Spleen (tissue), 11 donors: ENCODE results near the gene CSNK2A2. TPM values are rescaled to one million over a fixed set of nuclear protein-coding genes. Genes with fewer than 3 reads are reported as not detected.

Experiments
- DNase-seq: peaks from one replicate; pipeline ENCODE4 v3.0.0-alpha.2; 2020
- H3K27ac ChIP-seq, 8 donors: fragments of 200-600 bp; sonication (generic) in 7 of 8; 1 replicate in 4 of 8; 2 replicates in 4 of 8; pipeline versions ENCODE4 v1.5.0 to v1.8.0; 2016 to 2021; ENCODE audit warnings: inconsistent platforms in 4 of 8, mild to moderate bottlenecking in 4 of 8, moderate library complexity in 1 of 8
- H3K27me3 ChIP-seq, 7 donors: fragments of 200-600 bp; sonication (generic) in 6 of 7; replicated peaks in 1 of 7; 1 replicate in 4 of 7; 2 replicates in 3 of 7; pipeline versions ENCODE4 v1.5.0 to v1.8.0; 2016 to 2021; ENCODE audit warnings: inconsistent platforms in 3 of 7, mild to moderate bottlenecking in 1 of 7
- H3K36me3 ChIP-seq, 6 donors: fragments of 200-600 bp; sonication (generic) in 5 of 6; 1 replicate in 4 of 6; 2 replicates in 2 of 6; pipeline versions ENCODE4 v1.5.0 to v1.8.0; 2016 to 2021; ENCODE audit warnings: inconsistent platforms in 2 of 6
- H3K4me1 ChIP-seq, 6 donors: fragments of 200-600 bp; sonication (generic) in 5 of 6; 1 replicate in 3 of 6; 2 replicates in 3 of 6; pipeline versions ENCODE4 v1.5.0 to v1.8.0; 2016 to 2021; ENCODE audit warnings: inconsistent platforms in 3 of 6
- H3K4me3 ChIP-seq, 8 donors: fragments of 200-600 bp; sonication (generic) in 7 of 8; 1 replicate in 4 of 8; 2 replicates in 4 of 8; pipeline versions ENCODE4 v1.5.0 to v1.8.0; 2016 to 2021; ENCODE audit warnings: inconsistent platforms in 4 of 8, mild to moderate bottlenecking in 4 of 8, moderate library complexity in 2 of 8
- H3K9me3 ChIP-seq, 8 donors: fragments of 200-600 bp; sonication (generic) in 7 of 8; 1 replicate in 4 of 8; 2 replicates in 4 of 8; pipeline versions ENCODE4 v1.5.0 to v1.8.0; 2016 to 2021; ENCODE audit warnings: inconsistent platforms in 4 of 8
- POLR2A ChIP-seq, 3 donors: fragments of 450-650 bp; IDR thresholded peaks; one replicate each; pipeline ENCODE4 v1.5.1; 2017; ENCODE audit warnings: antibody characterized with exemption in 3 of 3, mild to moderate bottlenecking in 1 of 3
- POLR2AphosphoS5 ChIP-seq, 3 donors: sonication (generic); formaldehyde crosslinking; IDR thresholded peaks; one replicate each; pipeline ENCODE4 v1.5.1; 2017; ENCODE audit warnings: antibody characterized with exemption in 3 of 3
- WGBS, 5 donors: extraction: QIAGEN DNeasy Blood & Tissue Kit in 3 of 5; methylation state at CpG; one replicate each; pipeline versions ENCODE4 v1.1.5 to v1.1.7; 2013 to 2018; 5-methylcytosine and 5-hydroxymethylcytosine counted together
- intact Hi-C: fragments of 100-400 bp; cut with DNase I; formaldehyde crosslinking; loops from one replicate; pipeline ENCODE4 v1.15.0; 2023; ENCODE audit warnings: low total_unique reads
- polyA plus RNA-seq, 3 donors: library from polyadenylated mRNA; stranded (reverse); fragments of 200-250 nt; gene quantifications; one replicate each; pipeline ENCODE4 v1.2.1, GENCODE V29; 2013
- total RNA-seq, 7 donors: library from RNA; depleted of rRNA in 3 of 7; stranded (reverse); fragments of >200 nt in 3 of 7; fragmentation: NEBNext Ultra II Directional in 4 of 7; extraction: Animal tissue kit (Norgen Biotek cat#: 25700) in 4 of 7; gene quantifications; one replicate each; pipeline versions ENCODE4 v1.1.0 to v1.2.1, GENCODE V29; 2016 to 2021
- TF ChIP-seq, protein P1 (sequence below), 11 experiments: fragments of 200-600 bp in 7 of 11; fragments of 450-650 bp in 4 of 11; sonication (generic) in 4 of 11; IDR thresholded peaks in 8 of 11; conservative IDR thresholded peaks in 3 of 11; 1 replicate in 7 of 11; 2 replicates in 4 of 11; pipeline versions ENCODE4 v1.4.0 to v1.8.0; 2016 to 2021; ENCODE audit warnings: antibody characterized with exemption in 11 of 11, inconsistent platforms in 4 of 11, mild to moderate bottlenecking in 1 of 11
- donor health status: healthy with polysubstance abuse.
- donor health status: DM: no; HTN: no; CAD: no; lungs with moderate emphysema.
- donor health status: DM: no; HTN: no; CAD: no.
- donor health status: Bipolar disorder and iron deficiency.
- donor health status: healthy.
- donor health status: DM: no; HTN: no; CAD: no.
- donor health status: DM: yes; HTN: yes; CAD: no.

The CSNK2A2 gene
- total and polyA plus RNA-seq, 10 donors, result 17.7 to 62.2 (median 41.9) TPM

DNA sequence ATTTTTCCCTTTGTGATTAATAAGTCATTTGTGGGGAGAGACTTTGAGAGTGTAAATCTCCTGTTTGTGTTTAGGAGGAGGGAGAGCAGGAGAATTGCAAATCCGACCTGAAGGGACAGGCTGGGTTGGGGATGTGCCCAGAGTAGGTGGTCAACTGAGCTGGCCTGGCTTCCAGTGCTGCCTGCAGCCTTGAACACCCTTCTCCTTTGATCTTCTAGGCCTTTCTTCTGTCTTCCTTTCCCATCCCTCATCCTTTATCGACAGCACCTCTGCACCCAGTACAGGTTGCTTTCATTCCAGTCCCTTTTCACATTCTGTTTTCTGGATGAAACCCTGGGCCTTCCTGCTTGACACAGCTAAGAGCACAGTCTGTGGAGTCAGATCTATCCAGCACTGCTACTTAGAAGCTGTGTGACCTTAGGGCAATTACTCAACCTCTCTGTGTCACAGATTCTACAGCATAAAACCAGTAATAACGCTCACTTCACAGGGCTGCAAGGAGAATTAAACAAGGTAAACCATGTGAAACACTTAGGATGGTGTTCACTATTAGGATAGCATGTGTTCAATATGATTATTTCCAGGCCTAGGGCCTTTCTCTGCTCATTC, 1.0 kb upstream of the CSNK2A2 start:
- Histone ChIP-seq H3K9me3 (no peaks in the 10 kb centered on the region), H3K4me3 (peak overlapping the region in 1 of 8 donors; percentile 86), H3K27me3 (peaks cover 0 to 5% (median 0%) of the 10 kb centered on the region in 7 donors), H3K27ac (no peak overlapping the region), H3K36me3 (peaks cover 0 to 26% (median 9%) of the 10 kb centered on the region in 6 donors), H3K4me1 (peaks cover 13 to 43% (median 32%) of the 10 kb centered on the region in 6 donors)
- TF ChIP-seq POLR2A (IDR thresholded peaks at IDR 0.05) (no peak), POLR2AphosphoS5 (IDR thresholded peaks at IDR 0.05) (no peak)
- TF ChIP-seq, protein P1, sequence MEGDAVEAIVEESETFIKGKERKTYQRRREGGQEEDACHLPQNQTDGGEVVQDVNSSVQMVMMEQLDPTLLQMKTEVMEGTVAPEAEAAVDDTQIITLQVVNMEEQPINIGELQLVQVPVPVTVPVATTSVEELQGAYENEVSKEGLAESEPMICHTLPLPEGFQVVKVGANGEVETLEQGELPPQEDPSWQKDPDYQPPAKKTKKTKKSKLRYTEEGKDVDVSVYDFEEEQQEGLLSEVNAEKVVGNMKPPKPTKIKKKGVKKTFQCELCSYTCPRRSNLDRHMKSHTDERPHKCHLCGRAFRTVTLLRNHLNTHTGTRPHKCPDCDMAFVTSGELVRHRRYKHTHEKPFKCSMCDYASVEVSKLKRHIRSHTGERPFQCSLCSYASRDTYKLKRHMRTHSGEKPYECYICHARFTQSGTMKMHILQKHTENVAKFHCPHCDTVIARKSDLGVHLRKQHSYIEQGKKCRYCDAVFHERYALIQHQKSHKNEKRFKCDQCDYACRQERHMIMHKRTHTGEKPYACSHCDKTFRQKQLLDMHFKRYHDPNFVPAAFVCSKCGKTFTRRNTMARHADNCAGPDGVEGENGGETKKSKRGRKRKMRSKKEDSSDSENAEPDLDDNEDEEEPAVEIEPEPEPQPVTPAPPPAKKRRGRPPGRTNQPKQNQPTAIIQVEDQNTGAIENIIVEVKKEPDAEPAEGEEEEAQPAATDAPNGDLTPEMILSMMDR (IDR thresholded peaks at IDR 0.05 in 8 of 11, conservative IDR thresholded peaks at IDR 0.05 in 3 of 11), result no peak
- no peak for DNase-seq
- WGBS, 5 donors, result 88 to 95% (median 90%) methylated on average over 3 of the region's 3 CpGs
- intact Hi-C loops, result loop anchor here (10.0 kb wide), 1 partner anchor 74 kb away; the partner anchor contains the start of gene CFAP20

DNA sequence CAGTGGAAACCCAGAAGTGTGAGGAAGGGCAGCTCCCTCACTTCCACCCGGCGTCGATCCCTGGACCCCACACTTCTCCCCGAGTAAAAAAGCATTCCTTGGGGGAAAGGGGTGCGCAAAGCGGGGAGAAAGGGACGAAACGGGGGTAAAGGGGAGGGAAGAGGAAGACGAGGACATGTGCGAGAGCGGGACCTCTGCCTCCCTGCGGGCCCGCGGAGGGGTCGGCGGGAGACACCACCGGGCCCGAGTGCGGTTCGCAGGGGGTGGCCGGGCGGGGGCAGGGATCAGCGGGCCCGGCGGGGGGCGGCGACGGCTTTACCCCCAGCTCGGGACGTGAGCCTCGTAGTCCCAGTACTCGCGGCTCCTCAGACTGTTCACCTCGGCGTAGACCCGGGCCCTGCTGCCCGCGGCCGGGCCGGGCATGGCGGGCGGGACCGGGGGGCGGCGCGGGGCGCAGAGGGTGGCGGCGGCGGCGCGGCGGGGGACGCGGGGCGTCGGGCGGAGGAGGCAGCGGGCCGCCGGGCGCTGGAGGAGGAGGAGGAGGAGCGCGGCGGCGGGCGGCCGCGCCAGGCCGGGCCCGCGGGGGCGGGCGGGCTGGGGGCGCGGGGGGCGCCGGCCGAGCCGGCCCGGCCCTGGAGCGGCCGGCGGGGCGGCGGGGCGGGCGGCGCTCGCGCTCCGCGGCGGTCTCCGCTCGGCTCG, 443 bp downstream of the CSNK2A2 start:
- intact Hi-C loops, result loop anchor here (10.0 kb wide), 1 partner anchor 73 kb away; the partner anchor contains the start of gene CFAP20
- Histone ChIP-seq H3K4me1 (peaks cover 13 to 55% (median 35%) of the 10 kb centered on the region in 6 donors), H3K9me3 (no peaks in the 10 kb centered on the region), H3K36me3 (peaks cover 0 to 40% (median 21%) of the 10 kb centered on the region in 6 donors), H3K27ac (peak overlapping the region in 3 of 8 donors; percentile 43 to 62 (median 58)), H3K4me3 (peak overlapping the region; percentile 64 to 86 (median 71)), H3K27me3 (peaks cover 0 to 5% (median 0%) of the 10 kb centered on the region in 7 donors)
- WGBS, 5 donors, result 0 to 2% (median 1%) methylated on average over 33 to 97 of the region's 97 CpGs
- no peak for TF ChIP-seq POLR2AphosphoS5 (IDR thresholded peaks at IDR 0.05)
- TF ChIP-seq, protein P1 (IDR thresholded peaks at IDR 0.05 in 8 of 11, conservative IDR thresholded peaks at IDR 0.05 in 3 of 11), result no peak
- TF ChIP-seq POLR2A (IDR thresholded peaks at IDR 0.05), result no peak
- DNase-seq, result peak; percentile 80

DNA sequence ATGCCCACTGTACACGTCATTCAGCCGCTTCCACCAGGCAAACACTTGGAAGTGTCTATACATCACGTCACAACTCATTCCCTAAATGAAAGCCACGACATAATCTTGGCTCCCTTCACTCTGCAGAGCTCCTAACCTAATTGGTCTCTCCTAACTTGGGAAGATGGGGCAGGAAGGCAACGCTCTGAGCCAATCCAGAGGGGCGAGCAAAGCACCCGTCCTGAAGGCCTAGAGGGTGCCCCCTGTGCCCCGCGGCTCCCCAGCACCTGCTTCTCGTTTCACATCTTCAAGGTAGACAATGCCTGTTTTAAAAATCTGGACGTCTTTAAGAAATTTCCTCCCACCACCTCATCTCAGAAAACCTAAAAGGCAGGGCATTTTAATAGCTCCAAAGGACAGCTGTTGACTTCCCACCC, 1.0 kb downstream of the CSNK2A2 start:
- Histone ChIP-seq H3K4me3 (peak overlapping the region; percentile 64 to 86 (median 71)), H3K9me3 (no peaks in the 10 kb centered on the region), H3K27me3 (peaks cover 0 to 5% (median 0%) of the 10 kb centered on the region in 7 donors), H3K36me3 (peaks cover 0 to 46% (median 25%) of the 10 kb centered on the region in 6 donors), H3K4me1 (peaks cover 13 to 61% (median 35%) of the 10 kb centered on the region in 6 donors), H3K27ac (peak overlapping the region in 2 of 8 donors; percentile 43 to 50)
- DNase-seq, result no peak
- TF ChIP-seq, protein P1 (IDR thresholded peaks at IDR 0.05 in 8 of 11, conservative IDR thresholded peaks at IDR 0.05 in 3 of 11), result no peak
- no peak for TF ChIP-seq POLR2A (IDR thresholded peaks at IDR 0.05)
- WGBS, 5 donors, result 21 to 28% (median 25%) methylated on average over 11 of the region's 11 CpGs
- intact Hi-C loops, result loop anchor here (10.0 kb wide), 1 partner anchor 72 kb away; the partner anchor contains the start of gene CFAP20

DNA sequence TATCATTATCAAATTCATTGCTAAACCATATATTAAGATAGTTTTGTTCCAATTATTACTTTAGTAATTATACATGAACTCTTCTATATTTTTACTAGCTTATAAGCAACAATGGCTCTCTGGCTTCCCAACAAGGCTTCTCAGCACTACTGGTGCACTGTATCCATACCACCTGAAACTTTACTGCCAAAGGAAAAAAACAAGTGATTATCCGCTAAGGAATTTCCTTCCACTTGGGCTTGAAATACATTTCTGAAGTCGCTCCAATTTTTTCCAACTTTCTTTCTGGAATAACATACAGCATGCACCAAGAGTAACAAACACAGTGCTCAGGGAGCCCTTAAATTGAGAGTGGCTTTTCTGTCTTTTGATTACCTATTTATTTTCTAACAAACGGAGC, 2.1 kb downstream of the CSNK2A2 start:
- no peak for DNase-seq
- peaks cover 0 to 57% (median 33%) of the 10 kb centered on the region in 6 donors for H3K36me3 ChIP-seq
- 81 to 93% (median 90%) methylated on average over 3 of the region's 3 CpGs for WGBS, 5 donors
- H3K27ac ChIP-seq, result no peak overlapping the region
- H3K4me1 ChIP-seq, result peaks cover 13 to 66% (median 35%) of the 10 kb centered on the region in 6 donors
- H3K27me3 ChIP-seq, result no peaks in the 10 kb centered on the region
- no peak overlapping the region for H3K4me3 ChIP-seq
- intact Hi-C loops, result loop anchor here (10.0 kb wide), 1 partner anchor 71 kb away; the partner anchor contains the start of gene CFAP20
- H3K9me3 ChIP-seq, result no peaks in the 10 kb centered on the region
- TF ChIP-seq POLR2A (IDR thresholded peaks at IDR 0.05) (no peak), POLR2AphosphoS5 (IDR thresholded peaks at IDR 0.05) (no peak)
- TF ChIP-seq, protein P1 (IDR thresholded peaks at IDR 0.05 in 8 of 11, conservative IDR thresholded peaks at IDR 0.05 in 3 of 11), result no peak
